Measurements from ENCODE around the gene NPC2.

DNA sequence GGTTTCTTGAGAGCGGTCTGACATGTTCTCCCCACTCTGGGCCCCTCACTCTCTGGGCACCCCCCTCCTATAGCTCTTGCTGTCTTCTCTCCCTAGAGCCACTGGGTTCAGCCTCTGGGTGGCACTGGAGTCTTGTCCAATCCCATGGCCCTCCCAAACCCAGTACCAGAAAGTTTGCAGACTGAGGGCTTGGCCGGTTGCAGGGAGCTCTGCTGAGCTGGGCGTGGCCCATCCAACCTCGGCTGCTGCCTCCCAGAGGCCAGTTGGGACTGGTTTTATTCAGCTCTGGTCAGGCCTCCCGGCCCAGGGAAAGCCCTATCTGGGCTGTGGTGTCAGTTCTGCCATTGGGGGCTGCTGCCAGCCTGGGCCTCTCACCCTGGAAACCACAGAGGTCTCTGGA is 38.4 kb upstream of the NPC2 start:
- TF ChIP-seq, protein P1, sequence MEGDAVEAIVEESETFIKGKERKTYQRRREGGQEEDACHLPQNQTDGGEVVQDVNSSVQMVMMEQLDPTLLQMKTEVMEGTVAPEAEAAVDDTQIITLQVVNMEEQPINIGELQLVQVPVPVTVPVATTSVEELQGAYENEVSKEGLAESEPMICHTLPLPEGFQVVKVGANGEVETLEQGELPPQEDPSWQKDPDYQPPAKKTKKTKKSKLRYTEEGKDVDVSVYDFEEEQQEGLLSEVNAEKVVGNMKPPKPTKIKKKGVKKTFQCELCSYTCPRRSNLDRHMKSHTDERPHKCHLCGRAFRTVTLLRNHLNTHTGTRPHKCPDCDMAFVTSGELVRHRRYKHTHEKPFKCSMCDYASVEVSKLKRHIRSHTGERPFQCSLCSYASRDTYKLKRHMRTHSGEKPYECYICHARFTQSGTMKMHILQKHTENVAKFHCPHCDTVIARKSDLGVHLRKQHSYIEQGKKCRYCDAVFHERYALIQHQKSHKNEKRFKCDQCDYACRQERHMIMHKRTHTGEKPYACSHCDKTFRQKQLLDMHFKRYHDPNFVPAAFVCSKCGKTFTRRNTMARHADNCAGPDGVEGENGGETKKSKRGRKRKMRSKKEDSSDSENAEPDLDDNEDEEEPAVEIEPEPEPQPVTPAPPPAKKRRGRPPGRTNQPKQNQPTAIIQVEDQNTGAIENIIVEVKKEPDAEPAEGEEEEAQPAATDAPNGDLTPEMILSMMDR (IDR thresholded peaks at IDR 0.05) = no peak
- TF ChIP-seq POLR2A (IDR thresholded peaks at IDR 0.05) = no peak

Measured in lower leg skin (tissue), 3 donors.